Cardiac fibroblast (primary cell): ENCODE results near the gene PCDHGA3.
"Not testable (repeated sequence)": the region's sequence is repeated elsewhere in the genome, so short reads cannot be mapped to it uniquely, and the experiment has no call there.

Source experiments
- DNase-seq, 2 donors: peaks; one replicate each; pipeline versions ENCODE4 v3.0.0 to v3.0.0-alpha.2; 2010; ENCODE audit warnings: low read depth in 2 of 2
- H3K4me3 ChIP-seq, 2 donors: replicated peaks in 1 of 2; 1 replicate in 1 of 2; 2 replicates in 1 of 2; pipeline ENCODE4 v1.5.1; 2011; ENCODE audit warnings: low read depth in 2 of 2, low read length in 2 of 2, mild to moderate bottlenecking in 2 of 2, moderate library complexity in 1 of 2
- TF ChIP-seq, protein P1 (sequence below): IDR thresholded peaks from one replicate; pipeline ENCODE4 v1.5.1; 2011; ENCODE audit warnings: low read depth, mild to moderate bottlenecking, low read length, inconsistent platforms

Gene PCDHGA3

GRCh38 chr5:141373673-141374317 lies 30.2 kb downstream of the PCDHGA3 start, which contains the start of gene PCDHGA6:
TSS of gene PCDHGA6 (plus strand) at chr5:141373891. CDS start at chr5:141374084, 193 bp downstream.
- peak; percentile 40 to 66 for DNase-seq
- peak within 1 kb of the TSS; percentile 40 to 48 for H3K4me3 ChIP-seq
- TF ChIP-seq, protein P1, sequence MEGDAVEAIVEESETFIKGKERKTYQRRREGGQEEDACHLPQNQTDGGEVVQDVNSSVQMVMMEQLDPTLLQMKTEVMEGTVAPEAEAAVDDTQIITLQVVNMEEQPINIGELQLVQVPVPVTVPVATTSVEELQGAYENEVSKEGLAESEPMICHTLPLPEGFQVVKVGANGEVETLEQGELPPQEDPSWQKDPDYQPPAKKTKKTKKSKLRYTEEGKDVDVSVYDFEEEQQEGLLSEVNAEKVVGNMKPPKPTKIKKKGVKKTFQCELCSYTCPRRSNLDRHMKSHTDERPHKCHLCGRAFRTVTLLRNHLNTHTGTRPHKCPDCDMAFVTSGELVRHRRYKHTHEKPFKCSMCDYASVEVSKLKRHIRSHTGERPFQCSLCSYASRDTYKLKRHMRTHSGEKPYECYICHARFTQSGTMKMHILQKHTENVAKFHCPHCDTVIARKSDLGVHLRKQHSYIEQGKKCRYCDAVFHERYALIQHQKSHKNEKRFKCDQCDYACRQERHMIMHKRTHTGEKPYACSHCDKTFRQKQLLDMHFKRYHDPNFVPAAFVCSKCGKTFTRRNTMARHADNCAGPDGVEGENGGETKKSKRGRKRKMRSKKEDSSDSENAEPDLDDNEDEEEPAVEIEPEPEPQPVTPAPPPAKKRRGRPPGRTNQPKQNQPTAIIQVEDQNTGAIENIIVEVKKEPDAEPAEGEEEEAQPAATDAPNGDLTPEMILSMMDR = peak; percentile 70

- TF ChIP-seq, protein P1 = no peak
- H3K4me3 ChIP-seq = no peak overlapping the region
- DNase-seq = no peak
Measured at GRCh38 chr5:141374627-141375026, 31.0 kb downstream of the PCDHGA3 start.

- not testable (repeated sequence) for H3K4me3 ChIP-seq, DNase-seq
- TF ChIP-seq, protein P1 = peak; percentile 9
Measured at GRCh38 chr5:141375444-141376155, 32.0 kb downstream of the PCDHGA3 start.

DNA sequence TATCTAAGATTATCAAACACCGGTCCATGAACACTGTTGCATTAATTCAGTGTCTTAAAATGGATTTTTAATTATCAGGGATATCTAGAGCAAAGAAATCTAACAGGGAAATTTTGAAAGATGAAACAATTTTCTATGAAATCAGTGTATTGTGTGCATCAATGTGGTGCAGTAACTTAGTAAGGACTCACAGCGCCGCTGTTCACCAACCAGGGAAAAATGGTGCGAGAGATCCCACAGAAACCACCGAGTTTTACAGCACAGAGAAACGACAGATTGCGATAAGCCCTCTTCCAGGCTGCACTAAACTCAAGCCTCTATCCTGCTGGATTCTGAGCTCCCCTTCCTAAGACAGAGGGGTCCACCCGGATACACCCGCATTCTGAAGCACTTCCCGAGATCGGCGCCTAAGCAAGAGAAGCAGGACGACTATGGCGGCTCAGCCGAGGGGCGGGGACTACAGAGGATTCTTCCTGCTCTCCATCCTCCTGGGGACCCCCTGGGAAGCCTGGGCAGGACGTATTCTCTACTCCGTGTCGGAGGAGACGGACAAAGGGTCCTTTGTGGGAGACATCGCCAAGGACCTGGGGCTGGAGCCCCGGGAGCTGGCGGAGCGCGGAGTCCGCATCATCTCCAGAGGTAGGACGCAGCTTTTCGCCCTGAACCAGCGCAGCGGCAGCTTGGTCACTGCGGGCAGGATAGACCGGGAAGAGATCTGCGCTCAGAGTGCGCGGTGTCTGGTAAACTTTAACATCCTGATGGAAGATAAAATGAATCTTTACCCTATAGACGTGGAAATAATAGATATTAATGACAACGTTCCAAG lies 39.1 kb downstream of the PCDHGA3 start, which contains the start of gene PCDHGA7:
TSS of gene PCDHGA7 (plus strand) at position 274 of the 826 bp plus-strand sequence. CDS start at position 432, 158 bp downstream.
- TF ChIP-seq, protein P1 = peak; percentile 61
- peak within 1 kb of the TSS; percentile 47 to 62 for H3K4me3 ChIP-seq
- DNase-seq = peak; percentile 48 to 64

DNA sequence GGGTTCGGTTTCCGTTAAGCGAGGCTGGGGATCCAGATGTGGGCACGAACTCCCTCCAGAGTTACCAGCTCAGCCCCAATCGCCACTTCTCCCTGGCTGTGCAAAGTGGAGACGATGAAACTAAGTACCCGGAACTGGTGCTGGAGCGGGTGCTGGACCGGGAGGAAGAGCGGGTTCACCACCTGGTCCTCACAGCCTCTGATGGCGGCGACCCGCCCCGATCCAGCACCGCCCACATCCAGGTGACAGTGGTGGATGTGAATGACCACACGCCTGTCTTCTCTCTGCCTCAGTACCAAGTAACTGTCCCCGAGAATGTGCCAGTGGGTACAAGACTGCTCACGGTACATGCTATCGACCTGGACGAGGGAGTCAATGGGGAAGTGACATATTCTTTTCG lies 39.7 kb downstream of the PCDHGA3 start:
- no peak for DNase-seq
- H3K4me3 ChIP-seq = peak overlapping the region; percentile 47 to 62
- TF ChIP-seq, protein P1 = no peak

GRCh38 chr5:141384471-141385267 lies 41.0 kb downstream of the PCDHGA3 start:
- H3K4me3 ChIP-seq = no peak overlapping the region
- DNase-seq = no peak
- TF ChIP-seq, protein P1 = no peak
